ENCODE measurements around the gene GPRASP2. TPM values are rescaled to one million over a fixed set of nuclear protein-coding genes. Genes with fewer than 3 reads are reported as not detected.
"Not testable (repeated sequence)": the region's sequence is repeated elsewhere in the genome, so short reads cannot be mapped to it uniquely, and the experiment has no call there.

The GPRASP2 gene
- total RNA-seq, 2 experiments from 2014 or later = 0.35 to 0.47 TPM

DNA sequence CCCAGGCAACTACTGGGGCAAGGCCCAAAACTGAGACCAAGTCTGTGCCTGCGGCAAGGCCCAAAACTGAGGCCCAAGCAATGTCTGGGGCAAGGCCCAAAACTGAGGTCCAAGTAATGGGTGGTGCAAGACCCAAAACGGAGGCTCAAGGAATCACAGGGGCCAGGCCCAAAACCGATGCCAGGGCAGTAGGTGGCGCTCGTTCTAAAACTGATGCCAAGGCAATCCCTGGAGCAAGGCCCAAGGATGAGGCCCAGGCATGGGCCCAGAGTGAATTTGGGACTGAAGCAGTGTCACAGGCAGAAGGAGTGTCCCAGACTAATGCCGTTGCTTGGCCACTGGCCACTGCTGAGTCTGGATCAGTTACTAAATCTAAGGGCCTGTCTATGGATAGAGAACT lies 2.7 kb downstream of the GPRASP2 start:
- H3K36me3 Mint-ChIP-seq (ENCODE audit: low read depth) = no peaks in the 10 kb centered on the region

DNA sequence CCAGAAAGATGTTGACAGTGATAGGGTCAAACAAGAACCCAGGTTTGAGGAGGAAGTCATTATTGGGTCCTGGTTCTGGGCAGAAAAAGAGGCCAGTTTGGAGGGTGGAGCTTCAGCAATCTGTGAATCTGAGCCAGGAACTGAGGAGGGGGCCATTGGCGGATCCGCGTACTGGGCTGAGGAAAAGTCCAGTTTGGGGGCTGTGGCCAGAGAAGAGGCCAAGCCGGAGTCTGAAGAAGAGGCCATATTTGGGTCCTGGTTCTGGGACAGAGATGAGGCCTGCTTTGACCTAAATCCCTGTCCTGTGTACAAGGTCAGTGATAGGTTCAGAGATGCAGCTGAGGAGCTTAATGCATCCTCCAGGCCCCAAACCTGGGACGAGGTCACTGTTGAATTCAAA lies 3.7 kb downstream of the GPRASP2 start:
- no peaks in the 10 kb centered on the region for H3K9me3 Mint-ChIP-seq
- ChIA-PET POLR2A (no interaction called here), CTCF (no interaction called here)
- peaks cover 8% of the 10 kb centered on the region for H3K27me3 Mint-ChIP-seq
- H3K4me3 Mint-ChIP-seq = no peak overlapping the region
- no peak for DNase-seq
- no peaks in the 10 kb centered on the region for H3K36me3 Mint-ChIP-seq (ENCODE audit: low read depth)
- H3K4me1 Mint-ChIP-seq = peaks cover 14% of the 10 kb centered on the region
- no peak overlapping the region for H3K27ac Mint-ChIP-seq

More for the DNA sequence above, 2.7 kb downstream of the GPRASP2 start:
- H3K4me3 Mint-ChIP-seq = no peak overlapping the region
- no peak overlapping the region for H3K27ac Mint-ChIP-seq
- ChIA-PET CTCF (no interaction called here), POLR2A (no interaction called here)
- no peak for DNase-seq
- H3K27me3 Mint-ChIP-seq = peaks cover 15% of the 10 kb centered on the region
- H3K9me3 Mint-ChIP-seq = no peaks in the 10 kb centered on the region
- peaks cover 5% of the 10 kb centered on the region for H3K4me1 Mint-ChIP-seq

DNA sequence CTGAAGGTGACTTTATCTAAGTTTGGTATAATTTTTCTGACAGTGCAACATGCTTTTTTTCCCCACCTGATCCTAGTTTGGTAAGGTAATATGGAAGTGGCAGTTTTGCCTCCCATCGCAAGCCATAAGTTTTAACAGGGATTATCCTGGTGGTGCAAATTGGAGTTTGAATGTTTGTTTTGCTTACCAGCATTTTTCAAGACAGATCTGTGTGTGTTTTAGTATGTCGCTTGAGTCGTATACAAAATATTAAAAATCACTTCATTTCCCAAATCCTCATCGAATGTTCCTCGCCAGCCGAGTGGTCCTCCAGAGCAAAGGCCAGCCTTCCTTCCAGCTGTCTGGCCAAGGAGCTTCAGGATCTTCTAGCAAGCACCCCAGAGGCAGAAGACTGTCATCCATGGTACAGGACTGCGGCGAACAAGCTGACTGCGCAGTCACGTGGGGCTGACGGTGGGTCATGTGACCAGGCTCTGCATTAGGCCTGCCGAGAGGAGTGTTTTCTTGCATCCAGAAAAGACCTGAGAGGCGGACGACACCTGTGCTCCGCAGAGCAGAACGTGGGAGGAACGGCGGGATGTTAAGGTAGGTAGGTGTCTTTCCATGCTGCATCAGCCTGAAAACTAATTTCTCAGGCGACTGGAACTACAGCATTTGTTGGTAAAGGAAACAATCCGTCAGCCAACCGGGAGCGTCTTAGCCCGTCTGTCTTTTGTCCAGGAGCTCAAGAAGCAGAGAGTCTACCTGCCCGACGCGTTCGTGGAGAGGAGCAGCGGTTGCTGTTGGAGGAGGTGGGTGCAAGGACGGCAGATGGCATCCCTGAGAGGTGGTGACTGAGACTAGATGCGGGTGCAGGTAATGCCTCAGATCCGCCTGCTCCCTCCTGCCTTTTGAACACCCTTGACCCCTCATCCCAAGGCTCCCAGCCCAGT lies 8.3 kb downstream of the GPRASP2 start, which contains the start of gene GPRASP3:
GPRASP3 (plus strand) TSS at position 507 of the 932 bp plus-strand sequence. CDS start 28,253 bp downstream, outside the sequence.
- peak within 1 kb of the TSS; percentile 77 for H3K4me3 Mint-ChIP-seq
- CTCF ChIA-PET = interaction anchor here (1.0 kb wide), 1 partner anchor 11 kb away, joined by 3 read pairs; no protein-coding TSS in a partner anchor
- peak within 1 kb of the TSS; percentile 88 for H3K27ac Mint-ChIP-seq
- H3K27me3 Mint-ChIP-seq = no peaks in the 10 kb centered on the region
- DNase-seq = peak; percentile 77
- no peaks in the 10 kb centered on the region for H3K9me3 Mint-ChIP-seq
- H3K4me1 Mint-ChIP-seq = peaks cover 12% of the 10 kb centered on the region
- POLR2A ChIA-PET = no interaction called here
- H3K36me3 Mint-ChIP-seq (ENCODE audit: low read depth) = no peaks in the 10 kb centered on the region

DNA sequence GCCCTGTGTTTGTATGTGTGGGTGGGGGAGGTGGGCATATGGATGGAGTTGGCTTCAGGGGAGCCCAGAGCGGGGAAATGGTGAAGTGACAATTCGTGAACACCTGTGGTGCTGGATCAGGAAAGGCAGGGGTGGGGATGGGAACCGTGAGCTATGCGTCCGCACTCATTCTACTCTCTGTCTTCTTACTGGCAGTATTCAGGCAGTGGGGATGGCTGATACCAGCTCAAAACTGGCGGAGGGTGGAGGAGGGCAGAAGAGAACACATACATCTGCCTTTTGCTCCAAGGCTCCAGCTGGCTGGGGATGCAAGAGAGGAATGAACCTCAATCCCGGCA lies 8.9 kb downstream of the GPRASP2 start:
- POLR2A ChIA-PET; H3K9me3 Mint-ChIP-seq; DNase-seq; H3K27me3 Mint-ChIP-seq; H3K36me3 Mint-ChIP-seq (ENCODE audit: low read depth); CTCF ChIA-PET: not testable (repeated sequence)
- H3K27ac Mint-ChIP-seq = peak overlapping the region; percentile 88
- H3K4me1 Mint-ChIP-seq = peaks cover 12% of the 10 kb centered on the region
- H3K4me3 Mint-ChIP-seq = peak overlapping the region; percentile 77

GRCh38 chrX:102723456-102723855 lies 11.2 kb downstream of the GPRASP2 start:
- Mint-ChIP-seq H3K4me3 (no peak overlapping the region), H3K4me1 (peaks cover 12% of the 10 kb centered on the region), H3K27ac (no peak overlapping the region), H3K9me3 (no peaks in the 10 kb centered on the region), H3K27me3 (no peaks in the 10 kb centered on the region), H3K36me3 (ENCODE audit: low read depth) (no peaks in the 10 kb centered on the region)
- CTCF ChIA-PET = interaction anchor here (0.6 kb wide), 2 partner anchors 170 to 747 kb away, joined by 3 read pairs; no protein-coding TSS in a partner anchor
- no peak for DNase-seq
- POLR2A ChIA-PET = no interaction called here

- H3K4me1 Mint-ChIP-seq = no peaks in the 10 kb centered on the region
- no peaks in the 10 kb centered on the region for H3K36me3 Mint-ChIP-seq (ENCODE audit: low read depth)
- no peaks in the 10 kb centered on the region for H3K9me3 Mint-ChIP-seq
- no peak overlapping the region for H3K4me3 Mint-ChIP-seq
- ChIA-PET POLR2A (no interaction called here), CTCF (interaction anchor here (0.6 kb wide), 1 partner anchor 209 kb away, joined by 3 read pairs; no protein-coding TSS in a partner anchor)
- no peaks in the 10 kb centered on the region for H3K27me3 Mint-ChIP-seq
- no peak for DNase-seq
- no peak overlapping the region for H3K27ac Mint-ChIP-seq
Measured at GRCh38 chrX:102727761-102728160, 15.5 kb downstream of the GPRASP2 start.

- H3K27ac Mint-ChIP-seq = no peak overlapping the region
- H3K9me3 Mint-ChIP-seq = no peaks in the 10 kb centered on the region
- POLR2A ChIA-PET = no interaction called here
- H3K4me3 Mint-ChIP-seq = no peak overlapping the region
- H3K4me1 Mint-ChIP-seq = no peaks in the 10 kb centered on the region
- no peaks in the 10 kb centered on the region for H3K27me3 Mint-ChIP-seq
- no peak for DNase-seq
- CTCF ChIA-PET = no interaction called here
- H3K36me3 Mint-ChIP-seq (ENCODE audit: low read depth) = no peaks in the 10 kb centered on the region
Measured at GRCh38 chrX:102728646-102729045, 16.4 kb downstream of the GPRASP2 start.

- H3K4me3 Mint-ChIP-seq = no peak overlapping the region
- H3K27ac Mint-ChIP-seq = no peak overlapping the region
- POLR2A ChIA-PET = no interaction called here
- H3K27me3 Mint-ChIP-seq = no peaks in the 10 kb centered on the region
- peaks cover 1% of the 10 kb centered on the region for H3K4me1 Mint-ChIP-seq
- no peaks in the 10 kb centered on the region for H3K36me3 Mint-ChIP-seq (ENCODE audit: low read depth)
- CTCF ChIA-PET = no interaction called here
- no peaks in the 10 kb centered on the region for H3K9me3 Mint-ChIP-seq
- no peak for DNase-seq
Measured at GRCh38 chrX:102739657-102740056, 27.4 kb downstream of the GPRASP2 start.

DNA sequence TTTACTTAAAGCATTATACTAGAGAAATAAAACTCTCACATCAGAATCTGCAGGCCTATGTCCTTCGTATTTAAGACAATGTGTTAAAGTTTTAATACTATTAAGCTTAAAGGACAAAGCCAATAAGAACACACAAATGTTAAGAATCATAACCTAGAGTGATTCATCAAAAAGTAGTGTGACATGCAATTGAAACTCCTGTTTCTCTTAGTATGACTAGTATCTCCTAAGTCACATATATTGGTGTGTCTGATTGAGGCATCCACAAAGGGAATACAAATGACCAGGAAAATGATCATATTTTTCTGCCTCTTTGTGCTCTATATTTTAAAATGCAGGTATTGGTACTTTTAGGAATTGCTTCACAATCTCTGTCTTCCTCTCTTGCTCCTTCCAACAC lies 32.1 kb downstream of the GPRASP2 start:
- Mint-ChIP-seq H3K27ac (no peak overlapping the region), H3K4me1 (peaks cover 1% of the 10 kb centered on the region), H3K27me3 (no peaks in the 10 kb centered on the region), H3K4me3 (no peak overlapping the region), H3K36me3 (ENCODE audit: low read depth) (no peaks in the 10 kb centered on the region), H3K9me3 (no peaks in the 10 kb centered on the region)
- ChIA-PET CTCF (no interaction called here), POLR2A (no interaction called here)
- DNase-seq = no peak

- Mint-ChIP-seq H3K4me3 (peak overlapping the region; percentile 71), H3K4me1 (peaks cover 1% of the 10 kb centered on the region), H3K27ac (no peak overlapping the region), H3K9me3 (no peaks in the 10 kb centered on the region), H3K27me3 (no peaks in the 10 kb centered on the region), H3K36me3 (ENCODE audit: low read depth) (no peaks in the 10 kb centered on the region)
- no peak for DNase-seq
- POLR2A ChIA-PET = no interaction called here
- CTCF ChIA-PET = no interaction called here
Measured at GRCh38 chrX:102745513-102745856, 33.2 kb downstream of the GPRASP2 start.

GRCh38 chrX:102745857-102746584 lies 33.8 kb downstream of the GPRASP2 start:
- no peak overlapping the region for H3K27ac Mint-ChIP-seq
- no peaks in the 10 kb centered on the region for H3K27me3 Mint-ChIP-seq
- peak overlapping the region; percentile 71 for H3K4me3 Mint-ChIP-seq
- H3K4me1 Mint-ChIP-seq = peaks cover 1% of the 10 kb centered on the region
- CTCF ChIA-PET = no interaction called here
- no peaks in the 10 kb centered on the region for H3K9me3 Mint-ChIP-seq
- POLR2A ChIA-PET = no interaction called here
- DNase-seq = peak; percentile 6
- no peaks in the 10 kb centered on the region for H3K36me3 Mint-ChIP-seq (ENCODE audit: low read depth)

- ChIA-PET POLR2A (no interaction called here), CTCF (no interaction called here)
- Mint-ChIP-seq H3K36me3 (ENCODE audit: low read depth) (peaks cover 2% of the 10 kb centered on the region), H3K27ac (no peak overlapping the region), H3K4me1 (peaks cover 10% of the 10 kb centered on the region), H3K4me3 (no peak overlapping the region), H3K9me3 (no peaks in the 10 kb centered on the region), H3K27me3 (no peaks in the 10 kb centered on the region)
- no peak for DNase-seq
Measured at GRCh38 chrX:102765217-102765616, 53.0 kb downstream of the GPRASP2 start.

GRCh38 chrX:102765809-102766208 lies 53.6 kb downstream of the GPRASP2 start:
- Mint-ChIP-seq H3K4me1 (peaks cover 10% of the 10 kb centered on the region), H3K27ac (no peak overlapping the region), H3K4me3 (no peak overlapping the region), H3K9me3 (no peaks in the 10 kb centered on the region), H3K27me3 (no peaks in the 10 kb centered on the region), H3K36me3 (ENCODE audit: low read depth) (peaks cover 2% of the 10 kb centered on the region)
- ChIA-PET POLR2A (no interaction called here), CTCF (no interaction called here)
- no peak for DNase-seq
